Smooth muscle cell (in vitro differentiated cells): ENCODE measurements around the gene PHC3. TPM values are rescaled to one million over a fixed set of nuclear protein-coding genes. Genes with fewer than 3 reads are reported as not detected.
"Not testable (repeated sequence)": the region's sequence is repeated elsewhere in the genome, so short reads cannot be mapped to it uniquely, and the experiment has no call there.

ENCODE experiments used
- DNase-seq: peaks from one replicate; lab custom pipeline; 2025; ENCODE audit not compliant: unreplicated experiment; lab: John Stamatoyannopoulos, UW
- H2AFZ ChIP-seq: fragments of 200-600 bp; sonication (generic); 2 replicates; pipeline ENCODE4 v1.6.0; 2016; ENCODE audit warnings: antibody characterized with exemption, low read depth, mild to moderate bottlenecking
- H3F3A ChIP-seq: fragments of 200-600 bp; sonication (generic); 2 replicates; pipeline ENCODE4 v1.6.0; 2017; ENCODE audit warnings: antibody characterized with exemption, low read depth
- H3K27ac ChIP-seq: fragments of 200-600 bp; sonication (generic); 2 replicates; pipeline ENCODE4 v1.5.1; 2016; ENCODE audit warnings: low read depth, mild to moderate bottlenecking
- H3K27me3 ChIP-seq: fragments of 200-600 bp; sonication (generic); 2 replicates; pipeline ENCODE4 v1.6.1; 2016; ENCODE audit warnings: low read depth, mild to moderate bottlenecking
- H3K36me3 ChIP-seq: fragments of 200-600 bp; sonication (generic); 2 replicates; pipeline ENCODE4 v1.5.1; 2016; ENCODE audit warnings: low read depth
- H3K4me1 ChIP-seq: fragments of 200-600 bp; sonication (generic); 2 replicates; pipeline ENCODE4 v1.5.1; 2016; ENCODE audit warnings: low read depth
- H3K4me2 ChIP-seq: fragments of 200-600 bp; sonication (generic); 2 replicates; pipeline ENCODE4 v1.6.0; 2016; ENCODE audit warnings: mild to moderate bottlenecking
- H3K4me3 ChIP-seq: fragments of 200-600 bp; sonication (generic); 2 replicates; pipeline ENCODE4 v1.5.1; 2016; ENCODE audit warnings: mild to moderate bottlenecking
- H3K79me2 ChIP-seq: fragments of 200-600 bp; sonication (generic); 2 replicates; pipeline ENCODE4 v1.6.0; 2016; ENCODE audit warnings: low read depth, mild to moderate bottlenecking
- H3K9ac ChIP-seq: fragments of 200-600 bp; sonication (generic); 2 replicates; pipeline ENCODE4 v1.6.0; 2016; ENCODE audit warnings: low read depth
- H3K9me3 ChIP-seq: fragments of 200-600 bp; sonication (generic); replicated peaks from 2 replicates; pipeline ENCODE4 v1.5.1; 2016; ENCODE audit warnings: low read depth
- H4K20me1 ChIP-seq: fragments of 200-600 bp; sonication (generic); 2 replicates; pipeline ENCODE4 v1.6.0; 2016; ENCODE audit warnings: low read depth
- CTCF ChIP-seq: fragments of 200-600 bp; sonication (generic); IDR thresholded peaks from 2 replicates; pipeline ENCODE4 v1.5.1; 2017; ENCODE audit warnings: borderline replicate concordance, mild to moderate bottlenecking, antibody characterized with exemption; ENCODE audit not compliant: insufficient read depth, poor library complexity, severe bottlenecking
- WGBS: methylation state at CpG from one replicate; pipeline ENCODE4 v1.1.7; 2016; ENCODE audit warnings: low lambda C conversion rate; 5-methylcytosine and 5-hydroxymethylcytosine counted together
- polyA plus RNA-seq: library from polyadenylated mRNA; unstranded; fragments of >200 nt; fragmentation: Nextera tagmentation; extraction: Ambion mirVana; gene quantifications from 2 replicates; pipeline ENCODE4 v1.2.1, GENCODE V29; 2016
- total RNA-seq: library from RNA; depleted of rRNA; stranded (reverse); fragments of >200 nt; gene quantifications from 2 replicates; pipeline ENCODE4 v1.2.3, GENCODE V29; 2014

Gene PHC3
- total and polyA plus RNA-seq, 2 experiments from 2014 or later: 28.8 to 33.1 TPM

- Histone ChIP-seq H3F3A (no peaks in the 10 kb centered on the region), H3K36me3 (no peaks in the 10 kb centered on the region), H3K4me2 (no peak overlapping the region), H3K27ac (no peak overlapping the region), H4K20me1 (peaks cover 29% of the 10 kb centered on the region), H3K4me1 (peaks cover 15% of the 10 kb centered on the region), H3K9me3 (no peaks in the 10 kb centered on the region), H3K9ac (no peak overlapping the region), H3K27me3 (no peaks in the 10 kb centered on the region), H2AFZ (no peak overlapping the region), H3K79me2 (peaks cover 32% of the 10 kb centered on the region), H3K4me3 (no peak overlapping the region)
- DNase-seq: no peak
- WGBS: 46% methylated on average over 4 of the region's 4 CpGs
- no peak for TF ChIP-seq CTCF
Measured at GRCh38 chr3:170220871-170221270, 39.3 kb upstream of the PHC3 start.

GRCh38 chr3:170219850-170220249, 38.3 kb upstream of the PHC3 start:
- no peaks in the 10 kb centered on the region for H3K36me3 ChIP-seq
- no peak overlapping the region for H3K4me3 ChIP-seq
- H3K27me3 ChIP-seq: no peaks in the 10 kb centered on the region
- H3K4me2 ChIP-seq: no peak overlapping the region
- H3K79me2 ChIP-seq: peaks cover 21% of the 10 kb centered on the region
- no peak for DNase-seq
- H3F3A ChIP-seq: no peaks in the 10 kb centered on the region
- no peaks in the 10 kb centered on the region for H3K9me3 ChIP-seq
- 100% methylated on average over 1 of the region's 1 CpG for WGBS
- H3K27ac ChIP-seq: no peak overlapping the region
- peaks cover 20% of the 10 kb centered on the region for H4K20me1 ChIP-seq
- H3K4me1 ChIP-seq: peaks cover 13% of the 10 kb centered on the region
- no peak overlapping the region for H3K9ac ChIP-seq
- TF ChIP-seq CTCF: no peak
- H2AFZ ChIP-seq: no peak overlapping the region

- H3K27ac ChIP-seq: no peak overlapping the region
- H4K20me1 ChIP-seq: no peaks in the 10 kb centered on the region
- H3K27me3 ChIP-seq: no peaks in the 10 kb centered on the region
- no peaks in the 10 kb centered on the region for H3K4me1 ChIP-seq
- H3K9ac ChIP-seq: no peak overlapping the region
- H3K4me3 ChIP-seq: no peak overlapping the region
- H3K9me3 ChIP-seq: no peaks in the 10 kb centered on the region
- WGBS: 89% methylated on average over 1 of the region's 1 CpG
- H3K4me2 ChIP-seq: no peak overlapping the region
- no peak overlapping the region for H2AFZ ChIP-seq
- no peaks in the 10 kb centered on the region for H3K36me3 ChIP-seq
- DNase-seq: no peak
- no peaks in the 10 kb centered on the region for H3K79me2 ChIP-seq
- no peak for TF ChIP-seq CTCF
- no peaks in the 10 kb centered on the region for H3F3A ChIP-seq
Measured at GRCh38 chr3:170211668-170212067, 30.1 kb upstream of the PHC3 start.

GRCh38 chr3:170207717-170208116, 26.2 kb upstream of the PHC3 start:
- H3K4me3 ChIP-seq: no peak overlapping the region
- no peak overlapping the region for H3K4me2 ChIP-seq
- H3K79me2 ChIP-seq: no peaks in the 10 kb centered on the region
- TF ChIP-seq CTCF: no peak
- no peak for DNase-seq
- no peaks in the 10 kb centered on the region for H3K27me3 ChIP-seq
- H3K4me1 ChIP-seq: no peaks in the 10 kb centered on the region
- H2AFZ ChIP-seq: no peak overlapping the region
- H3K9me3 ChIP-seq: no peaks in the 10 kb centered on the region
- H3K9ac ChIP-seq: no peak overlapping the region
- H4K20me1 ChIP-seq: no peaks in the 10 kb centered on the region
- no peak overlapping the region for H3K27ac ChIP-seq
- no peaks in the 10 kb centered on the region for H3F3A ChIP-seq
- 79% methylated on average over 6 of the region's 6 CpGs for WGBS
- no peaks in the 10 kb centered on the region for H3K36me3 ChIP-seq

GRCh38 chr3:170206164-170206762, 24.7 kb upstream of the PHC3 start:
- H3K79me2 ChIP-seq: not testable (repeated sequence)
- 91% methylated on average over 11 of the region's 11 CpGs for WGBS

More at GRCh38 chr3:170206164-170206762, 24.7 kb upstream of the PHC3 start:
- not testable (repeated sequence) for H3K36me3 ChIP-seq, H3K27ac ChIP-seq, H3F3A ChIP-seq, H3K4me1 ChIP-seq, DNase-seq, H3K4me2 ChIP-seq, H4K20me1 ChIP-seq, H2AFZ ChIP-seq, H3K4me3 ChIP-seq, H3K9me3 ChIP-seq, H3K27me3 ChIP-seq, H3K9ac ChIP-seq
